Karpas-422 (cell line): Measurements from ENCODE around the gene ARG1. TPM values are rescaled to one million over a fixed set of nuclear protein-coding genes. Genes with fewer than 3 reads are reported as not detected.

ENCODE experiments used
- DNase-seq: peaks from one replicate; pipeline ENCODE4 v3.0.0-alpha.2; 2015
- H2AFZ ChIP-seq: fragments of 200-600 bp; sonication (generic); 2 replicates; pipeline ENCODE4 v1.6.1; 2014; ENCODE audit warnings: antibody characterized with exemption, low read length, mixed read lengths
- H3K27ac ChIP-seq: fragments of 200-600 bp; sonication (generic); 2 replicates; pipeline ENCODE4 v1.5.1; 2014; ENCODE audit warnings: mild to moderate bottlenecking, low read length, moderate library complexity
- H3K27me3 ChIP-seq: fragments of 200-600 bp; sonication (generic); 2 replicates; pipeline ENCODE4 v1.6.1; 2014; ENCODE audit warnings: low read length, mixed read lengths
- H3K36me3 ChIP-seq: fragments of 200-600 bp; sonication (generic); 2 replicates; pipeline ENCODE4 v1.6.1; 2014; ENCODE audit warnings: low read length, mixed read lengths; ENCODE audit not compliant: insufficient read depth
- H3K4me1 ChIP-seq: fragments of 200-600 bp; sonication (generic); 2 replicates; pipeline ENCODE4 v1.6.1; 2014; ENCODE audit warnings: mild to moderate bottlenecking, low read length, mixed read lengths
- H3K4me2 ChIP-seq: fragments of 200-600 bp; sonication (generic); 2 replicates; pipeline ENCODE4 v1.6.1; 2014; ENCODE audit warnings: low read length, low read depth, mild to moderate bottlenecking; ENCODE audit not compliant: poor library complexity, severe bottlenecking
- H3K4me3 ChIP-seq: fragments of 200-600 bp; sonication (generic); 2 replicates; pipeline ENCODE4 v1.5.1; 2014; ENCODE audit warnings: mild to moderate bottlenecking, antibody characterized with exemption, low read length, mixed read lengths
- H3K79me2 ChIP-seq: fragments of 200-600 bp; sonication (generic); 2 replicates; pipeline ENCODE4 v1.6.1; 2014; ENCODE audit warnings: mild to moderate bottlenecking, low read length, mixed read lengths
- H3K9ac ChIP-seq: fragments of 200-600 bp; sonication (generic); 2 replicates; pipeline ENCODE4 v1.6.0; 2014; ENCODE audit warnings: low read length
- H3K9me2 ChIP-seq: fragments of 200-600 bp; sonication (generic), shearing (Covaris generic); replicated peaks from 2 replicates; pipeline ENCODE4 v1.6.0; 2014; ENCODE audit warnings: mild to moderate bottlenecking, low read length, moderate library complexity; ENCODE audit not compliant: insufficient read depth
- H3K9me3 ChIP-seq: fragments of 300-700, 200-600 bp; sonication (generic); 2 replicates; pipeline ENCODE4 v1.6.1; 2014; ENCODE audit warnings: low read length, mixed read lengths
- H4K20me1 ChIP-seq: fragments of 200-600 bp; sonication (generic); 2 replicates; pipeline ENCODE4 v1.6.1; 2014; ENCODE audit warnings: mild to moderate bottlenecking, antibody characterized with exemption, low read length, low read depth; ENCODE audit not compliant: insufficient read depth
- total RNA-seq: library from RNA; depleted of rRNA; stranded (reverse); fragments of >200 nt; shearing (Covaris generic); gene quantifications from 2 replicates; pipeline ENCODE4 v1.2.3, GENCODE V29; 2014; ENCODE audit warnings: low replicate concordance; rRNA removed

The ARG1 gene
- total RNA-seq, 1 experiment from 2014 or later, result not detected

DNA sequence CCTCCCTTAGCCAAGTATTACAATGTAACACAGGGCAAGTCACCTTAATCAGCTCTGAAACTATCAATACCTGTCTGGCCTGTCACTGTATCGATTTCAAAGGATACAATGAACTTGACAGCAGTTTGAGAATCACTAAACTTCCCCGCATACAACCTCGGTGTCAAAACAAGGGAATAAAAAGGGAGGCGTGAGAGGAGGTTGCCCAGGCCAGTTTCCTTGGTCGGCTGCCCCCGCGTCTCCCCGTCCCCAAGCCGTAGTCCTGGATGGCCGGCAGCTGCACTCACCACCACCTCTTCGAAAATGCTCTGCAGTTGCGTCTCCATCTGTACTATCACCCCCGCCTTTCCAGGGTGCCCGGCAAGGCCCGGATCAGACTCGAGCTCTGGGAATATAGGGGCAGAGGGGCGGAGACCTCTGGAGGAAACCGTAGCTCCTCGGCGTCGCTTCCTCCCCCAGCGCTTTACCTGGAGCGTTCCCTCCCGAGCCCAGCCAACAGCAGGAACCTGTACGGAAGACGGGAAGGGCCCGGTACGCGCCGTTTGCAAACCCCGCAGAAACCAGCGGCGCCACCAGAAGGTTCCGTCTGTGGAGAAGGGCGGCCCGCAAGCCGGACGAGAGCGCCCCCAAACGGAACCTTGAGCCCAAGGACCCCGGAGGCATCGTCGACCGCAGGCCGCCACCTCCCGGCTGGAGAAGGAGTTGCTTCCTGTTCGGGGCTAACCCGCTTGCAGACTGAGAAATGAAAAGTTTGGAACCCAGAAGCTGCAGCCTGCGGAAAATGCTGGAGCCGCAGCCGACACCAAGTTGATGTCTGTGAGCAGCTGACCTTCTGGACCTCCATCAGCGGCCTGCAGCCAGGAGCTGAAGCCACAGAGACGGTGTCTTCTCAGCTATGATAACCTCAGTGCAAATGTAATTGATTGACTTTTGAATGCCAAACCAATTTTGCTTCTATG, 55.0 kb downstream of the ARG1 start, which contains the start of gene MED23:
Gene MED23, minus strand, starts transcription at position 519 of the 959 bp plus-strand sequence. Its CDS starts 193 bp downstream, at position 326.
- peak within 1 kb of the TSS; percentile 94 for H2AFZ ChIP-seq
- H3K36me3 ChIP-seq, result peaks cover 21% of the 10 kb centered on the region; the same call in 1 of the 2 replicates
- peak within 1 kb of the TSS; percentile 75 for H3K9ac ChIP-seq
- no peaks in the 10 kb centered on the region for H3K9me2 ChIP-seq
- H3K9me3 ChIP-seq, result no peaks in the 10 kb centered on the region
- peaks cover 18% of the 10 kb centered on the region for H3K4me1 ChIP-seq
- peak within 1 kb of the TSS; percentile 83 for H3K4me2 ChIP-seq
- peak; percentile 97 for DNase-seq
- H3K79me2 ChIP-seq, result peaks cover 29% of the 10 kb centered on the region
- no peak within 1 kb of the TSS for H3K27ac ChIP-seq
- no peaks in the 10 kb centered on the region for H3K27me3 ChIP-seq
- H4K20me1 ChIP-seq, result no peaks in the 10 kb centered on the region
- H3K4me3 ChIP-seq, result peak within 1 kb of the TSS; percentile 80

DNA sequence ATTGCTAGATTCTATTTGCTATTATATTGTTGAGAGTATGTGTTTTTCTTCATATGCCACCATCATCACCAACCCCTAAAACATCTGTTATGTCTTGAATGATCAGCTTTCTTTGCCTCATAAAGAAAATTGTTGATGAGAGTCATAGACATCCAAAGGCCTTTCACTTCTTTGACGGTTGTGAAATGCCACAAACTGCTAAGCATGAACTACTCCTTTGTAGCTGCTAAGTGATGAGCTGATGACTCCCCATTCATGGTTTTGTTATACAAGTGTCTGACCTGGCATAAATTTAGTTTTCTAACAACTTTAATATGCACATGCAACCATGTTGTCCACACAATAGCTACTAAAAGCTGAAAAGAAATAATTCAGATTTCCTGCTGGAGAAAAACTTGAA, 55.7 kb downstream of the ARG1 start:
- peaks cover 16% of the 10 kb centered on the region; the same call in 1 of the 2 replicates for H3K36me3 ChIP-seq
- H3K4me2 ChIP-seq, result peak overlapping the region; percentile 67
- no peak overlapping the region for H3K27ac ChIP-seq
- H3K9me2 ChIP-seq, result no peaks in the 10 kb centered on the region
- H3K9me3 ChIP-seq, result no peaks in the 10 kb centered on the region
- no peaks in the 10 kb centered on the region for H3K27me3 ChIP-seq
- H3K79me2 ChIP-seq, result peaks cover 29% of the 10 kb centered on the region
- H2AFZ ChIP-seq, result peak overlapping the region; percentile 82
- peaks cover 18% of the 10 kb centered on the region for H3K4me1 ChIP-seq
- H4K20me1 ChIP-seq, result no peaks in the 10 kb centered on the region
- peak overlapping the region; percentile 80; the same call in 1 of the 2 replicates for H3K4me3 ChIP-seq
- no peak for DNase-seq
- no peak overlapping the region for H3K9ac ChIP-seq

DNA sequence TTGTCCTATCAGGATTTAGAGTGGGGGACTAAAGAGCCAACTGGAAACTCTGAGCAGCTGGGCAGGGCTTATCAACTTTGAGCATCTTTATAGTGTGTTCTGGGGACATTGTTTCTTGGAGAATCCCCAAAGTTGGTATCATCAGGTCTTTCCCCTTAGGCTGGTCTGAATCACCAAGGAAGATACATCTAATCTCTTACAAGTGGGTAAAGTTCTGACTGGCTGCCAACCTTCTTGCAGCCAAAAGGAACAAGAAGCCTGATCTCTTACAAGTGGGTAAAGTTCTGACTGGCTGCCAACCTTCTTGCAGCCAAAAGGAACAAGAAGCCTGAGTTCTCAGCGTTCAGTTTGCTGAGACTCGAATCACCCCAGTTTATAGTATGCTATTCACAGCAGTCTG, 56.6 kb downstream of the ARG1 start:
- H3K4me1 ChIP-seq, result peaks cover 18% of the 10 kb centered on the region
- no peak overlapping the region for H3K27ac ChIP-seq
- H3K9me2 ChIP-seq, result no peaks in the 10 kb centered on the region
- H3K9ac ChIP-seq, result no peak overlapping the region
- peaks cover 29% of the 10 kb centered on the region for H3K79me2 ChIP-seq
- peaks cover 9% of the 10 kb centered on the region; the same call in 1 of the 2 replicates for H3K36me3 ChIP-seq
- no peaks in the 10 kb centered on the region for H3K27me3 ChIP-seq
- H3K9me3 ChIP-seq, result no peaks in the 10 kb centered on the region
- H2AFZ ChIP-seq, result no peak overlapping the region
- no peaks in the 10 kb centered on the region for H4K20me1 ChIP-seq
- H3K4me3 ChIP-seq, result no peak overlapping the region
- DNase-seq, result no peak
- H3K4me2 ChIP-seq, result no peak overlapping the region

DNA sequence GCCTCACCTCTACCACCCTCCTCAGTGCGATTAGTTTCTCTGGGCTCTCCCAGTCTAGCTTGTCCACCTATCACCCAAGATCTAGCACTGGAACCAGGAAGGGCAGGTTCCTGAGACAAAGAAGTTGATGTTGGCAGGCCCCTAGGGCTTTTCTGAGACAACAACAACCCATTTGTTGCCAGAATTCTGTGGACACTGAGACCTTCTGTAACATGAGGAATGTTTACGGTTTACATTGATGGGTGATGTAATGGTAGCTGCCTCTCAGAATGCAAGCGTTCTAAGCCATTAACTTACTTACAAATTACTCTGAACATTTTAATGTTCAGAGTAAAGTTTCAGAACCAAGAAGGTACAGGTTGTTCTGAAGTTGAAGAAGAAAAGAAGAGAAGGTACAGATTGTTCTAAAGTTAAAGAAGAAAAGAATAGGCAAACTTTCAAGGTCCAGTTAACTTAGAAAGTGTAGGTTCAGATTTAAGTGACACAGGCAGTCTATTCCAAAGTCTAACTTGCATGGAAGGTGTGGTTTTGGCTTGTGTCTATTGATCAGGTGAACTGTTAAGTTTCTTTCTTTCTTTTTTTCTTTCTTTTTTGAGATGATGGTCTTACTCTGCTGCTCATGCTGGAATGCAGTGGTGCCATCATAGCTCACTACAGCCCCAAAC, 58.7 kb downstream of the ARG1 start:
- H3K9me2 ChIP-seq, result no peaks in the 10 kb centered on the region
- no peaks in the 10 kb centered on the region for H3K36me3 ChIP-seq
- H4K20me1 ChIP-seq, result no peaks in the 10 kb centered on the region
- H3K9ac ChIP-seq, result no peak overlapping the region
- no peak overlapping the region for H2AFZ ChIP-seq
- H3K9me3 ChIP-seq, result no peaks in the 10 kb centered on the region
- no peaks in the 10 kb centered on the region for H3K27me3 ChIP-seq
- no peak overlapping the region for H3K4me2 ChIP-seq
- H3K4me3 ChIP-seq, result no peak overlapping the region
- H3K4me1 ChIP-seq, result peaks cover 20% of the 10 kb centered on the region
- H3K27ac ChIP-seq, result no peak overlapping the region
- H3K79me2 ChIP-seq, result peaks cover 12% of the 10 kb centered on the region
- no peak for DNase-seq

Other genes starting within 250 kb of the ARG1 start
- 21.6 and 67.0 TPM in 2 replicates for gene MED23, start 55.0 kb downstream of the ARG1 start, total RNA-seq
- gene ENPP3, start 64.1 kb downstream of the ARG1 start, total RNA-seq, result not detected in 2 replicates
- not detected in 2 replicates for gene OR2A4, start 128.2 kb downstream of the ARG1 start, total RNA-seq
- not detected in 2 replicates for gene CTAGE9, start 137.8 kb downstream of the ARG1 start, total RNA-seq
- 1.1 TPM in 1 of 2 replicates, not detected in the other for gene ENPP1, start 234.8 kb downstream of the ARG1 start, total RNA-seq